HG03135 (cell line): ENCODE data around the gene FBXL7.

Source experiments
- ATAC-seq: cut with Tn5 transposase; IDR thresholded peaks from one replicate; pipeline ENCODE4 v1.9.1; 2021; ENCODE audit warnings: mild to moderate bottlenecking, moderate library complexity; ENCODE audit not compliant: unreplicated experiment

FBXL7 gene

DNA sequence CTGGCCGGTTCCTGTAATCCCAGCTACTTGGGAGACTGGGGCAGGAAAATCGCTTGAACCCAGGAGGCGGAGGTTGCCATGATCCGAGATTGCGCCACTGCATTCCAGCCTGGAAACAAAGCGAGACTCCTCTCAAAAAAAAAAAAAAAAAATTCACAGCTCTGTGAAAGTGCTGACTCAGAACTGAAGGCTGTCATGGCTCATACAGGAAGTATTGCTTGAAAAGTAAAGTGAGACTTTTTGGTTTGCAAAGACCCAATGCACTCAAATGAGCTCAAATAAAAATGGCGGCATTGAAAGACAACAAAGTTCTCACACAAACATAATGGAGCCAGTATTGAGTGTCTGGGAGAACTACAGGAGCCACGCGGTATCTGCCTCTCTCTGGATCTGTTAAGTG is 202.1 kb downstream of the FBXL7 start:
- no peak for ATAC-seq

- ATAC-seq, result no peak
Observed at GRCh38 chr5:15703901-15704300, 203.9 kb downstream of the FBXL7 start.

GRCh38 chr5:15704397-15704947 is 204.5 kb downstream of the FBXL7 start:
- ATAC-seq, result no peak

- ATAC-seq, result no peak
Observed at GRCh38 chr5:15707631-15708030, 207.7 kb downstream of the FBXL7 start.

- ATAC-seq, result no peak
Observed at GRCh38 chr5:15711892-15712291, 211.9 kb downstream of the FBXL7 start.

- no peak for ATAC-seq
Observed at GRCh38 chr5:15715535-15715934, 215.6 kb downstream of the FBXL7 start.

DNA sequence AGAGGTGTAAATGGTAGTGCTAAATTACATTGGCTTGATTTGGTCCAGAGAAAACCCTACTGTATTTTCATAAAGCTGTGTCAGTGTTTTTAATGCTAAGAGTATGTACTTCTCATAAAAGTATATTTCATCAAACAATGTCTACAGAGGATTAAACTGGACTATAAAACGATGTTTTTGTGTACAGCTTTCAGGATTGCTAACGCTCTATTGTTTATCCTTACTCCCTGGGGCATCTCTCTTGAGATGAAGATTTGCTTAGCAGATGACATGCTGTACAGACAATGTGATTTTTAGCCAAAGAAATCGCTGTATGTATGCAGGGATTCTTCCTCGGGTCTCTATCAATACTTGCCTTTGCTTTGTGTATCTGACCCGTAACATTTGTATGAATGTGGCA is 216.0 kb downstream of the FBXL7 start:
- no peak for ATAC-seq

DNA sequence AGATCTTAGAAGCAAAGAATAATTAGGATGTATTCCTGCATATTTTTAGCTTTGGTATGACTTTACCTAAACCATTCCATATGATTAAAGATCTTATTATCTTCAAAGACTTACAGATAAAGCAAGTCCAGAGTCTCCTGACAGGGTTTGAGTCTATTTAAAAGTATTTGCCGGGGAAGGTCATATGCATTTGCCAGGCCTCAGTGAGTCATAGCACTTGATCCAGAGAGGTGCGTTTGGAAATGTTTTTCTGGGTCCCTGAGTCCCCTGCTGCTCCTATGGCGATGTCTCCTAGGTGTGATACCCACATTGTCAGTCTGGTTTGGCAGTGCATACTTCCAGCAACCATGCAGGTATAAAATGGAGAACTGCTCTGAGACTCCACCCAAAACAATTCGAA is 217.0 kb downstream of the FBXL7 start:
- no peak for ATAC-seq

GRCh38 chr5:15718421-15719179 is 218.6 kb downstream of the FBXL7 start:
- ATAC-seq, result no peak

- ATAC-seq, result no peak
Observed at GRCh38 chr5:15719784-15720183, 219.8 kb downstream of the FBXL7 start.

- ATAC-seq, result no peak
Observed at GRCh38 chr5:15720515-15720914, 220.5 kb downstream of the FBXL7 start.

GRCh38 chr5:15722305-15722704 is 222.3 kb downstream of the FBXL7 start:
- no peak for ATAC-seq

- ATAC-seq, result no peak
Observed at GRCh38 chr5:15727375-15727774, 227.4 kb downstream of the FBXL7 start.

- no peak for ATAC-seq
Observed at GRCh38 chr5:15728811-15729210, 228.8 kb downstream of the FBXL7 start.

GRCh38 chr5:15731699-15732098 is 231.7 kb downstream of the FBXL7 start:
- no peak for ATAC-seq

GRCh38 chr5:15734058-15734457 is 234.1 kb downstream of the FBXL7 start:
- no peak for ATAC-seq

DNA sequence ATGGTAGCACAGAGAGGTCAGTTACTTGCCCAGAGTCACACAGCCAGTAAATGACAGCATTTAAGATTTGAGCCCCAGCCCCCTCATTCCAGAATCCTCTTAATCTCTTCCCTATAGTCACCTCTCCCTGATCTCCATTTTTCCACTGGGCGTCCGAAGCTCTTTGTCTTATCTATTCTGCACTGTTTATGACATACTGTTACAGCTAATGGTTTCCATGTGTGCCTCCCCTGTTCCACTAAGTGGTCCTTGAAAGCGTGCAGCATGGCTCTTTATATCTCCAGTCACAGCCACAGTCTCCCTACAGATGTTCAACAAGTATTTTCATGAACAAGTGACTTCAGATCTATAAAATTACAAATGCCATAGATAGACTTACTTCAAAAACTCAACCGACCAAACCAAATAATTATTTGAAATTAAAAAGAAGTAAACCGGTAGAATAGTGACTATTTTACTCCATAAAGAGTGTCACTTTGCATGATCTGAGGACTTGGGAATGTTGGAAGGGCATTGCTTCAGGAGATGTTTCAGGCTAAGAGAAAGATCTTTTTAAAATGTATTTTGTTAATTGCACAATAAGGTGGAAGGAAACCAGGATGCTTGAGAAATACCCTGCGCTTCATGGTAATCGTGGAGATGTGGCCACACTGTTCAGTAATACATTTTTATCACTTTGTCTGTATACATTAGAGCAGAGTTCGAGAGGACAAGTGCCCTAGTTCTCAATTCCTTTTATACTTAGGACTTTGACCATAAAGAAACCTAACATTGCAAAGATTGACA is 237.2 kb downstream of the FBXL7 start:
- no peak for ATAC-seq

- no peak for ATAC-seq
Observed at GRCh38 chr5:15737871-15738664, 238.1 kb downstream of the FBXL7 start.

GRCh38 chr5:15740383-15740782 is 240.4 kb downstream of the FBXL7 start:
- ATAC-seq, result no peak

DNA sequence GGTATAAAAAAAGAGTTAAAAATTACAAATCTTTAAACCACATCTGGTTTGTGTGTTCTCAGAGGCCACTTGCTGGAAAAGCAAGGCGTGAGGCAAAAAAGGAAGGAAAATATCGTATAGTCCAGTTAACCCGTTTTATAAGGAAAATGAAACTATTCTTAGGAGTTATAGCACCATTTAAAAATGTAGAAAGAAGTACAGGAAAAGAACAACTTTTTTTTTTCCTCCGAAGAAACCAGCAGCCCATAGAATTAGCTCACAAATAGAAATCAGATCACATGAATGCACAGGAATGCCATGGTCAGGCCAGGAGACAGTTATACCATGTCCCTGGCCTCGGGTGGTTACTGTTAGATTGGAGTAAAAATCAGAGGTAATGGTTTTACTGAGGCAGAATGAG is 241.6 kb downstream of the FBXL7 start:
- ATAC-seq, result no peak

GRCh38 chr5:15746833-15747232 is 246.9 kb downstream of the FBXL7 start:
- no peak for ATAC-seq
